Measurements from ENCODE around the gene COX7B2.

- no peak for TF ChIP-seq POLR2A (IDR thresholded peaks at IDR 0.05)
- TF ChIP-seq CTCF (IDR thresholded peaks at IDR 0.05): no peak
These were observed 43.4 kb upstream of the COX7B2 start for GRCh38 chr4:46952451-46952850.
